ENCODE data around the gene TAF3. TPM values are rescaled to one million over a fixed set of nuclear protein-coding genes. Genes with fewer than 3 reads are reported as not detected.
"Not testable (repeated sequence)": the region's sequence is repeated elsewhere in the genome, so short reads cannot be mapped to it uniquely, and the experiment has no call there.

Gene TAF3
- total RNA-seq, 1 donor = 3.9 TPM

GRCh38 chr10:8026349-8027259, 208.3 kb downstream of the TAF3 start:
- DNase-seq (ENCODE audit: low read depth) = no peak
- H3K4me3 ChIP-seq (ENCODE audit: low read depth, low read length) = peak overlapping the region; percentile 44
- no peak for TF ChIP-seq CTCF (IDR thresholded peaks at IDR 0.05; ENCODE audit: insufficient read depth, low read length)

- not testable (repeated sequence) for H3K4me3 ChIP-seq (ENCODE audit: low read depth, low read length); DNase-seq (ENCODE audit: low read depth)
Observed at GRCh38 chr10:8031211-8031610, 212.9 kb downstream of the TAF3 start.

GRCh38 chr10:8032558-8032957, 214.3 kb downstream of the TAF3 start:
- no peak overlapping the region for H3K4me3 ChIP-seq (ENCODE audit: low read depth, low read length)
- no peak for TF ChIP-seq CTCF (IDR thresholded peaks at IDR 0.05; ENCODE audit: insufficient read depth, low read length)
- DNase-seq (ENCODE audit: low read depth) = no peak

- no peak overlapping the region for H3K4me3 ChIP-seq (ENCODE audit: low read depth, low read length)
- TF ChIP-seq CTCF (IDR thresholded peaks at IDR 0.05; ENCODE audit: insufficient read depth, low read length) = no peak
- DNase-seq (ENCODE audit: low read depth) = no peak
Observed at GRCh38 chr10:8033812-8034465, 215.6 kb downstream of the TAF3 start.

GRCh38 chr10:8034466-8035005, 216.2 kb downstream of the TAF3 start:
- no peak for TF ChIP-seq CTCF (IDR thresholded peaks at IDR 0.05; ENCODE audit: insufficient read depth, low read length)
- no peak overlapping the region for H3K4me3 ChIP-seq (ENCODE audit: low read depth, low read length)
- no peak for DNase-seq (ENCODE audit: low read depth)

GRCh38 chr10:8035006-8035640, 216.8 kb downstream of the TAF3 start:
- no peak overlapping the region for H3K4me3 ChIP-seq (ENCODE audit: low read depth, low read length)
- DNase-seq (ENCODE audit: low read depth) = no peak
- no peak for TF ChIP-seq CTCF (IDR thresholded peaks at IDR 0.05; ENCODE audit: insufficient read depth, low read length)
